Measurements from ENCODE around the gene PES1.

The PES1 gene

GRCh38 chr22:30572840-30573593 lies 18.7 kb downstream of the PES1 start:
- H4K12ac ChIP-seq (ENCODE audit: low read depth, low read length), result no peak overlapping the region
- no peak overlapping the region for H2AFZ ChIP-seq (ENCODE audit: insufficient read depth, low read length, poor library complexity)
- H3K4ac ChIP-seq (ENCODE audit: low read depth, low read length), result no peak overlapping the region
- H3K14ac ChIP-seq (ENCODE audit: low read length), result no peak overlapping the region
- no peak overlapping the region for H4K91ac ChIP-seq (ENCODE audit: low read depth, low read length)
- no peak overlapping the region for H2BK5ac ChIP-seq (ENCODE audit: low read depth, low read length, poor library complexity)
- no peak overlapping the region for H3K27ac ChIP-seq (ENCODE audit: low read depth, low read length)
- H2BK120ac ChIP-seq (ENCODE audit: insufficient read depth, low read length, poor library complexity), result no peak overlapping the region
- no peaks in the 10 kb centered on the region for H3K79me2 ChIP-seq (ENCODE audit: control insufficient read depth, insufficient read depth, low read length, poor library complexity)
- H3K36me3 ChIP-seq (ENCODE audit: control insufficient read depth in 1 of 2, insufficient read depth in 2 of 2, low read length in 2 of 2), result peaks cover 18 to 25% of the 10 kb centered on the region in 2 experiments
- no peaks in the 10 kb centered on the region for H3K27me3 ChIP-seq (ENCODE audit: insufficient read depth, low read length)
- no peak overlapping the region for H4K8ac ChIP-seq (ENCODE audit: low read depth, low read length)
- H3K18ac ChIP-seq (ENCODE audit: low read length), result no peak overlapping the region
- H3K23ac ChIP-seq (ENCODE audit: low read length), result no peak overlapping the region
- no peak overlapping the region for H2BK12ac ChIP-seq (ENCODE audit: low read length)
- H3K79me1 ChIP-seq (ENCODE audit: low read length), result no peaks in the 10 kb centered on the region
- H3K4me1 ChIP-seq (ENCODE audit: control insufficient read depth in 1 of 2, insufficient read depth in 2 of 2, low read length in 2 of 2), result peaks cover 6 to 10% of the 10 kb centered on the region in 2 experiments
- H2AK5ac ChIP-seq (ENCODE audit: low read length), result no peak overlapping the region
- no peaks in the 10 kb centered on the region for H3K9me3 ChIP-seq (ENCODE audit: insufficient read depth, low read depth, low read length)
- H3K9ac ChIP-seq (ENCODE audit: low read length), result no peak overlapping the region
- DNase-seq, result no peak
- H3K4me2 ChIP-seq (ENCODE audit: low read length), result no peak overlapping the region
- no CpG with 5 or more reads among the region's 12 CpGs for WGBS (ENCODE audit: extremely low coverage, insufficient coverage, insufficient read length)
- no peak overlapping the region for H3K4me3 ChIP-seq (ENCODE audit: low read depth, low read length)

GRCh38 chr22:30572210-30572609 lies 19.5 kb downstream of the PES1 start:
- WGBS (ENCODE audit: extremely low coverage, insufficient coverage, insufficient read length), result no CpG with 5 or more reads among the region's 6 CpGs
- Histone ChIP-seq H3K79me2 (ENCODE audit: control insufficient read depth, insufficient read depth, low read length, poor library complexity) (no peaks in the 10 kb centered on the region), H3K79me1 (ENCODE audit: low read length) (no peaks in the 10 kb centered on the region), H3K36me3 (ENCODE audit: control insufficient read depth in 1 of 2, insufficient read depth in 2 of 2, low read length in 2 of 2) (peaks cover 16 to 19% of the 10 kb centered on the region in 2 experiments), H3K9ac (ENCODE audit: low read length) (no peak overlapping the region), H3K9me3 (ENCODE audit: insufficient read depth, low read depth, low read length) (no peaks in the 10 kb centered on the region), H3K23ac (ENCODE audit: low read length) (no peak overlapping the region), H4K12ac (ENCODE audit: low read depth, low read length) (no peak overlapping the region), H2BK5ac (ENCODE audit: low read depth, low read length, poor library complexity) (no peak overlapping the region), H3K27me3 (ENCODE audit: insufficient read depth, low read length) (no peaks in the 10 kb centered on the region), H4K8ac (ENCODE audit: low read depth, low read length) (no peak overlapping the region), H3K4me2 (ENCODE audit: low read length) (no peak overlapping the region), H3K27ac (ENCODE audit: low read depth, low read length) (no peak overlapping the region), H2BK12ac (ENCODE audit: low read length) (no peak overlapping the region), H2BK120ac (ENCODE audit: insufficient read depth, low read length, poor library complexity) (no peak overlapping the region), H3K18ac (ENCODE audit: low read length) (no peak overlapping the region), H3K4ac (ENCODE audit: low read depth, low read length) (no peak overlapping the region), H3K4me3 (ENCODE audit: low read depth, low read length) (no peak overlapping the region), H2AFZ (ENCODE audit: insufficient read depth, low read length, poor library complexity) (no peak overlapping the region), H2AK5ac (ENCODE audit: low read length) (no peak overlapping the region), H4K91ac (ENCODE audit: low read depth, low read length) (no peak overlapping the region), H3K4me1 (ENCODE audit: control insufficient read depth in 1 of 2, insufficient read depth in 2 of 2, low read length in 2 of 2) (peaks cover 6 to 10% of the 10 kb centered on the region in 2 experiments), H3K14ac (ENCODE audit: low read length) (no peak overlapping the region)
- DNase-seq, result peak in 1 of 2 donors; percentile 84

DNA sequence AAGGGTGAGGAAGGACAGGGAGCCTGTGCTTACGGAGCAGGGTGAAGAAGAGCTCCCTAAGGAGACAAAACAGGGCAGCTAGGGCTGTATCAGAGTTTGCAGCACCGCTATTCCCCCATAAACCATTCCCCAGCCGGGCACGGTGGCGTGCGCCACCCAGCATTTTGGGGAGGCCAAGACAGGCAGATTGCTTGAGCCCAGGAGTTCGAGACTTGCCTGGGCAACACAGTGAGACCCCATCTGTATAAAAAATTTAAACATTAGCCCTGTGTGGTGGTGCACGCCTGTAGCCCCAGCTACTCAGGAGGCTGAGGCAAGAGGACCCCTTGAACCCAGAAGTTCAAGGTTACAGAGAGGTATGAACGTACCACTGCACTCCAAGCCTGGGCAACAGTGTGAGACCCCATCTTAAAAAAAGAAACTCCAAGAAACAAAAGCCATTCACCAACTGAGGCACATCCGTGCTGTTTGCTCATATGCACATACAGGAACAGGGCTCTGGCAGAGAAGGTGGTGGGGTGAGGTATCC lies 22.0 kb downstream of the PES1 start:
- Histone ChIP-seq H3K4me3 (ENCODE audit: low read depth, low read length) (no peak overlapping the region), H2AK5ac (ENCODE audit: low read length) (no peak overlapping the region), H4K12ac (ENCODE audit: low read depth, low read length) (no peak overlapping the region), H4K91ac (ENCODE audit: low read depth, low read length) (no peak overlapping the region), H3K4me1 (ENCODE audit: control insufficient read depth in 1 of 2, insufficient read depth in 2 of 2, low read length in 2 of 2) (peaks cover 1 to 5% of the 10 kb centered on the region in 2 experiments), H3K4me2 (ENCODE audit: low read length) (no peak overlapping the region), H3K79me1 (ENCODE audit: low read length) (no peaks in the 10 kb centered on the region), H4K8ac (ENCODE audit: low read depth, low read length) (no peak overlapping the region), H2BK12ac (ENCODE audit: low read length) (no peak overlapping the region), H3K9me3 (ENCODE audit: insufficient read depth, low read depth, low read length) (no peaks in the 10 kb centered on the region), H2AFZ (ENCODE audit: insufficient read depth, low read length, poor library complexity) (no peak overlapping the region), H3K14ac (ENCODE audit: low read length) (no peak overlapping the region), H3K9ac (ENCODE audit: low read length) (no peak overlapping the region), H3K4ac (ENCODE audit: low read depth, low read length) (no peak overlapping the region), H3K27me3 (ENCODE audit: insufficient read depth, low read length) (no peaks in the 10 kb centered on the region), H3K23ac (ENCODE audit: low read length) (no peak overlapping the region), H3K18ac (ENCODE audit: low read length) (no peak overlapping the region), H3K79me2 (ENCODE audit: control insufficient read depth, insufficient read depth, low read length, poor library complexity) (no peaks in the 10 kb centered on the region), H3K27ac (ENCODE audit: low read depth, low read length) (no peak overlapping the region), H2BK120ac (ENCODE audit: insufficient read depth, low read length, poor library complexity) (no peak overlapping the region), H2BK5ac (ENCODE audit: low read depth, low read length, poor library complexity) (no peak overlapping the region), H3K36me3 (ENCODE audit: control insufficient read depth in 1 of 2, insufficient read depth in 2 of 2, low read length in 2 of 2) (no peaks in the 10 kb centered on the region)
- WGBS (ENCODE audit: extremely low coverage, insufficient coverage, insufficient read length), result no CpG with 5 or more reads among the region's 10 CpGs
- no peak for DNase-seq

DNA sequence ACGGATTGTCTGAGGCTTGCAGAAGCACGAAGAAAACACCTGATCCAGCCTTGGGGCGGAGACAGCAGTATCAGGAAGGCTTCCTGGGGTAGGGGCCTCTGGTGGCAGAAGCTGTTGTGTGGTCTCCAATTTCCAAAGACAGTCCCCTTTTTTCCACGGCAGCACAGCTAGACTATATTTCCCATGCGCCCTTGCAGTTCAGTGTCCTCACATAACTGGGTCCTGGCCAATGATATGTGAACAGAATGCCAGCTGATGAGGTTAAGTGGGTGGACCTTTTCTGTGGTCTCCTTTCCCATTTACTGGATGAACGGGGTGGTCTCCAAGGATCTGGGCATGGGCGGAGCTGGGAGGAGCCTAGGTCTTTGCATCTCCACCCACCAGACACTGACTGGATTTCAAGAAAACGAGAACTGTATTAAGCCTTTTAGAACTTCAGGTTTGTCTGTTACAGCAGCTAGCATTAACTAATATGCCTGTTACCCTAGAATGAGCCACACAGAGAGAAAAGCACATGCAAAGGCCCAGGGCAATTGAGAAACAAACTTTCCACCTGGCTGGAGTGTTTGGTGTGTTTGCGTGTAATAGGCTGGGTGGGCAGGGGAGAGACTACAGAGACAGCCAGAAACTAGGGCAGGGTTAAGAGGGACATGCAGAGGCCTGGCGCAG lies 23.4 kb downstream of the PES1 start:
- Histone ChIP-seq H3K27ac (ENCODE audit: low read depth, low read length) (no peak overlapping the region), H3K36me3 (ENCODE audit: control insufficient read depth in 1 of 2, insufficient read depth in 2 of 2, low read length in 2 of 2) (no peaks in the 10 kb centered on the region), H3K18ac (ENCODE audit: low read length) (no peak overlapping the region), H2AFZ (ENCODE audit: insufficient read depth, low read length, poor library complexity) (no peak overlapping the region), H2AK5ac (ENCODE audit: low read length) (no peak overlapping the region), H3K9me3 (ENCODE audit: insufficient read depth, low read depth, low read length) (no peaks in the 10 kb centered on the region), H2BK12ac (ENCODE audit: low read length) (no peak overlapping the region), H3K4me2 (ENCODE audit: low read length) (no peak overlapping the region), H3K9ac (ENCODE audit: low read length) (no peak overlapping the region), H3K79me2 (ENCODE audit: control insufficient read depth, insufficient read depth, low read length, poor library complexity) (no peaks in the 10 kb centered on the region), H3K23ac (ENCODE audit: low read length) (no peak overlapping the region), H3K4me3 (ENCODE audit: low read depth, low read length) (no peak overlapping the region), H3K14ac (ENCODE audit: low read length) (no peak overlapping the region), H2BK5ac (ENCODE audit: low read depth, low read length, poor library complexity) (no peak overlapping the region), H3K4ac (ENCODE audit: low read depth, low read length) (no peak overlapping the region), H3K27me3 (ENCODE audit: insufficient read depth, low read length) (no peaks in the 10 kb centered on the region), H4K12ac (ENCODE audit: low read depth, low read length) (no peak overlapping the region), H3K4me1 (ENCODE audit: control insufficient read depth in 1 of 2, insufficient read depth in 2 of 2, low read length in 2 of 2) (no peaks in the 10 kb centered on the region), H4K8ac (ENCODE audit: low read depth, low read length) (no peak overlapping the region), H2BK120ac (ENCODE audit: insufficient read depth, low read length, poor library complexity) (no peak overlapping the region), H3K79me1 (ENCODE audit: low read length) (no peaks in the 10 kb centered on the region), H4K91ac (ENCODE audit: low read depth, low read length) (no peak overlapping the region)
- no CpG with 5 or more reads among the region's 10 CpGs for WGBS (ENCODE audit: extremely low coverage, insufficient coverage, insufficient read length)
- DNase-seq, result no peak

Measured in trophoblast cell (in vitro differentiated cells and primary cell).